H1 (cell line): ENCODE data around the gene ARL3. TPM values are rescaled to one million over a fixed set of nuclear protein-coding genes. Genes with fewer than 3 reads are reported as not detected.

Source experiments
- CBX5 ChIP-seq: fragments of 300-800, 300-1000 bp; sonication (generic); IDR thresholded peaks from 2 replicates; pipeline ENCODE4 v1.7.1; 2016; ENCODE audit warnings: antibody characterized with exemption, low read length, low read depth
- CBX8 ChIP-seq: fragments of 300-800, 300-1000 bp; sonication (generic); IDR thresholded peaks from 2 replicates; pipeline ENCODE4 v1.7.1; 2016; ENCODE audit warnings: low read depth, low read length, borderline replicate concordance
- HDAC2 ChIP-seq, 2 experiments: fragments of 300-600 bp in 1 of 2; sonication (generic) in 1 of 2; IDR thresholded peaks; 2 replicates each; pipeline ENCODE4 v1.6.1; 2011 to 2012; ENCODE audit warnings: low read depth in 2 of 2, low read length in 2 of 2, mild to moderate bottlenecking in 2 of 2, moderate library complexity in 2 of 2, borderline replicate concordance in 1 of 2, inconsistent platforms in 1 of 2
- JUND ChIP-seq: IDR thresholded peaks from 2 replicates; pipeline ENCODE4 v1.6.1; 2011; ENCODE audit warnings: mild to moderate bottlenecking, improper control_type of control experiment, low read length
- KDM5A ChIP-seq: fragments of 200-600 bp; IDR thresholded peaks from 2 replicates; pipeline ENCODE4 v1.7.1; 2012; ENCODE audit warnings: mild to moderate bottlenecking, low read length, inconsistent platforms, mixed read lengths
- NANOG ChIP-seq: IDR thresholded peaks from 2 replicates; pipeline ENCODE4 v1.6.1; 2011; ENCODE audit warnings: low read length, low read depth, mild to moderate bottlenecking, inconsistent platforms; ENCODE audit not compliant: insufficient read depth, poor library complexity, severe bottlenecking
- SIN3A ChIP-seq, 2 experiments: IDR thresholded peaks in 1 of 2; conservative IDR thresholded peaks in 1 of 2; 2 replicates each; pipeline ENCODE4 v1.6.1; 2011 to 2012; ENCODE audit warnings: low read length in 2 of 2, improper control_type of control experiment in 1 of 2, low read depth in 1 of 2, mild to moderate bottlenecking in 1 of 2
- TAF7 ChIP-seq: optimal IDR thresholded peaks from 2 replicates; pipeline ENCODE3; 2011; ENCODE audit warnings: low read depth, mild to moderate bottlenecking, inconsistent platforms, low read length, moderate library complexity, borderline replicate concordance
- polyA plus RNA-seq, 7 experiments: library from polyadenylated mRNA; depleted of rRNA in 3 of 7; stranded (reverse) in 5 of 7; unstranded in 2 of 7; fragments of >200 nt in 5 of 7; fragments of 200-250 nt in 2 of 7; gene quantifications; 1 replicate in 5 of 7; 2 replicates in 1 of 7; 4 replicates in 1 of 7; pipeline versions ENCODE4 v1.2.1 to v1.2.3, GENCODE V29; 2011 to 2013; ENCODE audit warnings: missing spikeins in 2 of 7, mixed read lengths in 2 of 7
- total RNA-seq: library from RNA; stranded (reverse); fragmentation: NEBNext Ultra II Directional; extraction: Animal tissue kit (Norgen Biotek cat#: 25700); gene quantifications from 2 replicates; pipeline ENCODE4 v1.2.1, GENCODE V29; 2021
- TF ChIP-seq, protein P1 (sequence below): fragments of 300-600 bp; sonication (generic); IDR thresholded peaks from 2 replicates; pipeline ENCODE4 v1.7.1; 2012; ENCODE audit warnings: low read length, moderate library complexity, mild to moderate bottlenecking, inconsistent platforms; ENCODE audit not compliant: insufficient replicate concordance

The ARL3 gene
- total and polyA plus RNA-seq, 2 of the 8 experiments (the other 6 are each of a cell fraction or from before 2014, with no cell fraction given): 8.8 to 16.2 TPM

DNA sequence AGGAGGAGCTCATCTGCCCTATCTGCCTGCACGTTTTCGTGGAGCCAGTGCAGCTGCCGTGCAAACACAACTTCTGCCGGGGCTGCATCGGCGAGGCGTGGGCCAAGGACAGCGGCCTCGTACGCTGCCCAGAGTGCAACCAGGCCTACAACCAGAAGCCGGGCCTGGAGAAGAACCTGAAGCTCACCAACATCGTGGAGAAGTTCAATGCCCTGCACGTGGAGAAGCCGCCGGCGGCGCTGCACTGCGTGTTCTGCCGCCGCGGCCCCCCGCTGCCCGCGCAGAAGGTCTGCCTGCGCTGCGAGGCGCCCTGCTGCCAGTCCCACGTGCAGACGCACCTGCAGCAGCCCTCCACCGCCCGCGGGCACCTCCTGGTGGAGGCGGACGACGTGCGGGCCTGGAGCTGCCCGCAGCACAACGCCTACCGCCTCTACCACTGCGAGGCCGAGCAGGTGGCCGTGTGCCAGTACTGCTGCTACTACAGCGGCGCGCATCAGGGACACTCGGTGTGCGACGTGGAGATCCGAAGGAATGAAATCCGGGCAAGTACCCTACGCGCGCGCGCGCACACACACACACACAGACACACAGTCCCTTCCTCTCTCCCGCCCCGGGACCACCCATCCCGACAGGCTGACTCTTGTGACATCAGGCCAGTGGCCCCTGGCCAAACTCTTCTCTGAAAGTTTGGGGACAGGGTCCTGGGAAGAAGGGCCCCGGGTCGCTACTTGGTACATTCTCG is 69.4 kb downstream of the ARL3 start (continued):
- TF ChIP-seq, protein P1, sequence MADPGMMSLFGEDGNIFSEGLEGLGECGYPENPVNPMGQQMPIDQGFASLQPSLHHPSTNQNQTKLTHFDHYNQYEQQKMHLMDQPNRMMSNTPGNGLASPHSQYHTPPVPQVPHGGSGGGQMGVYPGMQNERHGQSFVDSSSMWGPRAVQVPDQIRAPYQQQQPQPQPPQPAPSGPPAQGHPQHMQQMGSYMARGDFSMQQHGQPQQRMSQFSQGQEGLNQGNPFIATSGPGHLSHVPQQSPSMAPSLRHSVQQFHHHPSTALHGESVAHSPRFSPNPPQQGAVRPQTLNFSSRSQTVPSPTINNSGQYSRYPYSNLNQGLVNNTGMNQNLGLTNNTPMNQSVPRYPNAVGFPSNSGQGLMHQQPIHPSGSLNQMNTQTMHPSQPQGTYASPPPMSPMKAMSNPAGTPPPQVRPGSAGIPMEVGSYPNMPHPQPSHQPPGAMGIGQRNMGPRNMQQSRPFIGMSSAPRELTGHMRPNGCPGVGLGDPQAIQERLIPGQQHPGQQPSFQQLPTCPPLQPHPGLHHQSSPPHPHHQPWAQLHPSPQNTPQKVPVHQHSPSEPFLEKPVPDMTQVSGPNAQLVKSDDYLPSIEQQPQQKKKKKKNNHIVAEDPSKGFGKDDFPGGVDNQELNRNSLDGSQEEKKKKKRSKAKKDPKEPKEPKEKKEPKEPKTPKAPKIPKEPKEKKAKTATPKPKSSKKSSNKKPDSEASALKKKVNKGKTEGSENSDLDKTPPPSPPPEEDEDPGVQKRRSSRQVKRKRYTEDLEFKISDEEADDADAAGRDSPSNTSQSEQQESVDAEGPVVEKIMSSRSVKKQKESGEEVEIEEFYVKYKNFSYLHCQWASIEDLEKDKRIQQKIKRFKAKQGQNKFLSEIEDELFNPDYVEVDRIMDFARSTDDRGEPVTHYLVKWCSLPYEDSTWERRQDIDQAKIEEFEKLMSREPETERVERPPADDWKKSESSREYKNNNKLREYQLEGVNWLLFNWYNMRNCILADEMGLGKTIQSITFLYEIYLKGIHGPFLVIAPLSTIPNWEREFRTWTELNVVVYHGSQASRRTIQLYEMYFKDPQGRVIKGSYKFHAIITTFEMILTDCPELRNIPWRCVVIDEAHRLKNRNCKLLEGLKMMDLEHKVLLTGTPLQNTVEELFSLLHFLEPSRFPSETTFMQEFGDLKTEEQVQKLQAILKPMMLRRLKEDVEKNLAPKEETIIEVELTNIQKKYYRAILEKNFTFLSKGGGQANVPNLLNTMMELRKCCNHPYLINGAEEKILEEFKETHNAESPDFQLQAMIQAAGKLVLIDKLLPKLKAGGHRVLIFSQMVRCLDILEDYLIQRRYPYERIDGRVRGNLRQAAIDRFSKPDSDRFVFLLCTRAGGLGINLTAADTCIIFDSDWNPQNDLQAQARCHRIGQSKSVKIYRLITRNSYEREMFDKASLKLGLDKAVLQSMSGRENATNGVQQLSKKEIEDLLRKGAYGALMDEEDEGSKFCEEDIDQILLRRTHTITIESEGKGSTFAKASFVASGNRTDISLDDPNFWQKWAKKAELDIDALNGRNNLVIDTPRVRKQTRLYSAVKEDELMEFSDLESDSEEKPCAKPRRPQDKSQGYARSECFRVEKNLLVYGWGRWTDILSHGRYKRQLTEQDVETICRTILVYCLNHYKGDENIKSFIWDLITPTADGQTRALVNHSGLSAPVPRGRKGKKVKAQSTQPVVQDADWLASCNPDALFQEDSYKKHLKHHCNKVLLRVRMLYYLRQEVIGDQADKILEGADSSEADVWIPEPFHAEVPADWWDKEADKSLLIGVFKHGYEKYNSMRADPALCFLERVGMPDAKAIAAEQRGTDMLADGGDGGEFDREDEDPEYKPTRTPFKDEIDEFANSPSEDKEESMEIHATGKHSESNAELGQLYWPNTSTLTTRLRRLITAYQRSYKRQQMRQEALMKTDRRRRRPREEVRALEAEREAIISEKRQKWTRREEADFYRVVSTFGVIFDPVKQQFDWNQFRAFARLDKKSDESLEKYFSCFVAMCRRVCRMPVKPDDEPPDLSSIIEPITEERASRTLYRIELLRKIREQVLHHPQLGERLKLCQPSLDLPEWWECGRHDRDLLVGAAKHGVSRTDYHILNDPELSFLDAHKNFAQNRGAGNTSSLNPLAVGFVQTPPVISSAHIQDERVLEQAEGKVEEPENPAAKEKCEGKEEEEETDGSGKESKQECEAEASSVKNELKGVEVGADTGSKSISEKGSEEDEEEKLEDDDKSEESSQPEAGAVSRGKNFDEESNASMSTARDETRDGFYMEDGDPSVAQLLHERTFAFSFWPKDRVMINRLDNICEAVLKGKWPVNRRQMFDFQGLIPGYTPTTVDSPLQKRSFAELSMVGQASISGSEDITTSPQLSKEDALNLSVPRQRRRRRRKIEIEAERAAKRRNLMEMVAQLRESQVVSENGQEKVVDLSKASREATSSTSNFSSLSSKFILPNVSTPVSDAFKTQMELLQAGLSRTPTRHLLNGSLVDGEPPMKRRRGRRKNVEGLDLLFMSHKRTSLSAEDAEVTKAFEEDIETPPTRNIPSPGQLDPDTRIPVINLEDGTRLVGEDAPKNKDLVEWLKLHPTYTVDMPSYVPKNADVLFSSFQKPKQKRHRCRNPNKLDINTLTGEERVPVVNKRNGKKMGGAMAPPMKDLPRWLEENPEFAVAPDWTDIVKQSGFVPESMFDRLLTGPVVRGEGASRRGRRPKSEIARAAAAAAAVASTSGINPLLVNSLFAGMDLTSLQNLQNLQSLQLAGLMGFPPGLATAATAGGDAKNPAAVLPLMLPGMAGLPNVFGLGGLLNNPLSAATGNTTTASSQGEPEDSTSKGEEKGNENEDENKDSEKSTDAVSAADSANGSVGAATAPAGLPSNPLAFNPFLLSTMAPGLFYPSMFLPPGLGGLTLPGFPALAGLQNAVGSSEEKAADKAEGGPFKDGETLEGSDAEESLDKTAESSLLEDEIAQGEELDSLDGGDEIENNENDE: no peak
- TF ChIP-seq TAF7 (no peak), SIN3A (conservative IDR thresholded peaks at IDR 0.05 in 1 of 2, IDR thresholded peaks at IDR 0.05 in 1 of 2; ENCODE audit: low read depth in 1 of 2, low read length in 2 of 2) (peak; percentile 14 to 84; a peak in 3 of 4 replicates), CBX8 (no peak), JUND (no peak), KDM5A (no peak; the same call in 1 of the 2 replicates), NANOG (no peak), CBX5 (no peak), HDAC2 (IDR thresholded peaks at IDR 0.05; ENCODE audit: borderline replicate concordance in 1 of 2, low read depth in 2 of 2, low read length in 2 of 2) (peak in 1 of 2 experiments; percentile 91; a peak in 1 of 4 replicates)
